HG02981 (cell line): ENCODE results near the gene FBXW8.
A peak's percentile ranks its signal among the peaks of the same experiment; 100 is the strongest.

Experiments used
- ATAC-seq: cut with Tn5 transposase; IDR thresholded peaks from one replicate; pipeline ENCODE4 v1.9.1; 2021; ENCODE audit warnings: mild to moderate bottlenecking, moderate library complexity; ENCODE audit not compliant: unreplicated experiment

The FBXW8 gene

GRCh38 chr12:116910645-116911451 is at the start of gene FBXW8:
TSS of gene FBXW8 (plus strand) at chr12:116910950. CDS start at chr12:116911038, 88 bp downstream.
- peak; percentile 92 for ATAC-seq

- peak; percentile 88 for ATAC-seq
Measured at GRCh38 chr12:116861320-116861719, 49.4 kb upstream of the FBXW8 start.

GRCh38 chr12:116862167-116862566 is 48.6 kb upstream of the FBXW8 start:
- no peak for ATAC-seq

- ATAC-seq: no peak
Measured at GRCh38 chr12:116863275-116863767, 47.4 kb upstream of the FBXW8 start.

- ATAC-seq: no peak
Measured at GRCh38 chr12:116864371-116865160, 46.2 kb upstream of the FBXW8 start.

GRCh38 chr12:116867523-116867922 is 43.2 kb upstream of the FBXW8 start:
- ATAC-seq: no peak

GRCh38 chr12:116870306-116870705 is 40.4 kb upstream of the FBXW8 start:
- no peak for ATAC-seq

- ATAC-seq: no peak
Measured at GRCh38 chr12:116874324-116874995, 36.3 kb upstream of the FBXW8 start.

- no peak for ATAC-seq
Measured at GRCh38 chr12:116876151-116876869, 34.4 kb upstream of the FBXW8 start.

GRCh38 chr12:116878567-116879508 is 31.9 kb upstream of the FBXW8 start:
- ATAC-seq: no peak

GRCh38 chr12:116879509-116880212 is 31.1 kb upstream of the FBXW8 start:
- ATAC-seq: no peak

- no peak for ATAC-seq
Measured at GRCh38 chr12:116880213-116880816, 30.4 kb upstream of the FBXW8 start.

- ATAC-seq: no peak
Measured at GRCh38 chr12:116880817-116881324, 29.9 kb upstream of the FBXW8 start.

GRCh38 chr12:116881325-116881876 is 29.3 kb upstream of the FBXW8 start, which contains the start of gene HRK:
TSS of gene HRK (minus strand) at chr12:116881441. CDS start at chr12:116881307, 134 bp downstream.
- ATAC-seq: no peak

- no peak for ATAC-seq
Measured at GRCh38 chr12:116881877-116882507, 28.8 kb upstream of the FBXW8 start.

GRCh38 chr12:116882742-116883141 is 28.0 kb upstream of the FBXW8 start:
- no peak for ATAC-seq

- no peak for ATAC-seq
Measured at GRCh38 chr12:116884871-116885270, 25.9 kb upstream of the FBXW8 start.
